Keratinocyte (primary cell): ENCODE results near the gene SLC2A11. TPM values are rescaled to one million over a fixed set of nuclear protein-coding genes. Genes with fewer than 3 reads are reported as not detected.

ENCODE experiments used
- DNase-seq: peaks from one replicate; pipeline ENCODE4 v3.0.0-alpha.2; 2011; ENCODE audit warnings: low read depth, missing footprints, low spot score
- FAIRE-seq: peaks from 2 replicates; lab custom pipeline; 2011; peaks lifted over from hg19 to GRCh38; lab: Jason Lieb, UNC
- H2AFZ ChIP-seq: 2 replicates; pipeline ENCODE4 v1.6.0; 2012; ENCODE audit warnings: low read length, control low read depth, inconsistent platforms; ENCODE audit not compliant: control insufficient read depth
- H3K27ac ChIP-seq: 2 replicates; pipeline ENCODE4 v1.5.1; 2011; ENCODE audit warnings: low read length; ENCODE audit not compliant: control insufficient read depth, insufficient read depth
- H3K27me3 ChIP-seq: 3 replicates; pipeline ENCODE4 v1.6.0; 2011; ENCODE audit warnings: low read length; ENCODE audit not compliant: control insufficient read depth, insufficient read depth; ENCODE audit errors: extremely low read depth
- H3K36me3 ChIP-seq, 2 experiments: 2 replicates in 1 of 2; 3 replicates in 1 of 2; pipeline ENCODE4 v1.5.1; 2011; ENCODE audit warnings: low read length in 2 of 2, mild to moderate bottlenecking in 1 of 2; ENCODE audit not compliant: control insufficient read depth in 2 of 2, insufficient read depth in 2 of 2; ENCODE audit errors: extremely low read depth in 1 of 2
- H3K4me1 ChIP-seq: 3 replicates; pipeline ENCODE4 v1.5.1; 2011; ENCODE audit warnings: low read length; ENCODE audit not compliant: control insufficient read depth, insufficient read depth; ENCODE audit errors: extremely low read depth
- H3K4me2 ChIP-seq: 3 replicates; pipeline ENCODE4 v1.6.0; 2011; ENCODE audit warnings: low read depth, low read length; ENCODE audit not compliant: control insufficient read depth, insufficient read depth; ENCODE audit errors: extremely low read depth
- H3K4me3 ChIP-seq, 3 experiments: fragments of 200-600 bp in 1 of 3; sonication (generic) in 1 of 3; 2 replicates in 2 of 3; 3 replicates in 1 of 3; pipeline ENCODE4 v1.5.1; 2011 to 2016; ENCODE audit warnings: low read length in 3 of 3, mild to moderate bottlenecking in 3 of 3, control low read depth in 2 of 3, inconsistent platforms in 1 of 3, low read depth in 1 of 3, mixed read lengths in 1 of 3, mixed run types in 1 of 3, moderate library complexity in 1 of 3; ENCODE audit not compliant: control insufficient read depth in 2 of 3, insufficient read depth in 2 of 3; ENCODE audit errors: extremely low read depth in 1 of 3
- H3K79me2 ChIP-seq: 2 replicates; pipeline ENCODE4 v1.6.0; 2012; ENCODE audit warnings: low read length; ENCODE audit not compliant: control insufficient read depth, insufficient read depth
- H3K9ac ChIP-seq: 3 replicates; pipeline ENCODE4 v1.6.0; 2011; ENCODE audit warnings: low read length; ENCODE audit not compliant: control insufficient read depth, insufficient read depth; ENCODE audit errors: extremely low read depth
- H3K9me1 ChIP-seq: 3 replicates; pipeline ENCODE4 v1.6.0; 2011; ENCODE audit warnings: low read length; ENCODE audit not compliant: control insufficient read depth, insufficient read depth; ENCODE audit errors: extremely low read depth
- H3K9me3 ChIP-seq: 2 replicates; pipeline ENCODE4 v1.5.1; 2012; ENCODE audit warnings: low read depth, low read length; ENCODE audit not compliant: control insufficient read depth
- H4K20me1 ChIP-seq: 3 replicates; pipeline ENCODE4 v1.6.0; 2011; ENCODE audit warnings: low read length; ENCODE audit not compliant: control insufficient read depth, insufficient read depth; ENCODE audit errors: extremely low read depth
- EZH2 ChIP-seq: IDR thresholded peaks from one replicate; pipeline ENCODE4 v1.6.1; 2012; ENCODE audit warnings: inconsistent platforms, mild to moderate bottlenecking, low read length, moderate library complexity
- dilution Hi-C: fragments of 300-500 bp; cut with MboI; formaldehyde crosslinking; loops from one replicate; pipeline ENCODE4 v1.7.0; 2020; ENCODE audit warnings: low sequenced_read_pairs; ENCODE audit not compliant: extremely low pct_ligation_motif_present
- polyA plus RNA-seq, 5 experiments: library from polyadenylated mRNA; depleted of rRNA in 3 of 5; stranded (reverse) in 3 of 5; stranded (forward) in 1 of 5; unstranded in 1 of 5; fragments of >200 nt; gene quantifications; 1 replicate in 1 of 5; 2 replicates in 3 of 5; 3 replicates in 1 of 5; pipeline versions ENCODE4 v1.2.1 to v1.2.3, GENCODE V29; 2011 to 2012; ENCODE audit warnings: missing spikeins in 2 of 5, low read depth in 1 of 5, low replicate concordance in 1 of 5
- TF ChIP-seq, protein P1 (sequence below), 3 experiments: IDR thresholded peaks in 1 of 3; conservative IDR thresholded peaks in 1 of 3; optimal IDR thresholded peaks in 1 of 3; 2 replicates in 2 of 3; 3 replicates in 1 of 3; pipeline versions ENCODE3 to v1.5.1; 2011; ENCODE audit warnings: low read length in 3 of 3, mild to moderate bottlenecking in 3 of 3, moderate library complexity in 2 of 3, control low read depth in 1 of 3, inconsistent platforms in 1 of 3; ENCODE audit not compliant: insufficient read depth in 2 of 3; ENCODE audit errors: extremely low read depth in 1 of 3

SLC2A11 gene
- polyA plus RNA-seq, 1 donor (not counting 4 experiments of a cell fraction or from before 2014, with no cell fraction given) = 6.0 TPM

DNA sequence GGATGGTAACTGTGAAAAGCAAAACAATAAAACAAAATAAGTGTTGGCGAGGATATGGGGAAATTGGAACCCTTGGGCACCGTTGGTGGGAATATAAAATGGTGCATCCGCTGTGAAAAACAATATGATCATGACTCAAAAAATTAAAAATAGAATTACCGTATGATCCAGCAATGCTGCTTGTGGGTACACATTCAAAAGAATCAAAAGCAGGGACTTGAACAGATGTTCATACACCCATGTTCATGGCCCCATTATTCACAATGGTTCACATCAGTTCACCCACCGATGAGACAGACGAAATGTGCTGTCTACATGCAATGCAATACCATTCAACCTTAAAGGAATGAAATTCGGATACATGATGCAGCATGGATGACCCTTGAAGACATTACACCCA is 17.6 kb upstream of the SLC2A11 start:
- no peak overlapping the region for H3K27ac ChIP-seq
- H3K9me3 ChIP-seq = no peaks in the 10 kb centered on the region
- DNase-seq (no peak), FAIRE-seq (no peak)
- H3K9ac ChIP-seq = no peak overlapping the region
- no peaks in the 10 kb centered on the region for H4K20me1 ChIP-seq
- peaks cover 3 to 4% of the 10 kb centered on the region in 2 experiments for H3K36me3 ChIP-seq
- peaks cover 4% of the 10 kb centered on the region for H3K27me3 ChIP-seq
- H3K4me2 ChIP-seq = no peak overlapping the region
- TF ChIP-seq, protein P1, sequence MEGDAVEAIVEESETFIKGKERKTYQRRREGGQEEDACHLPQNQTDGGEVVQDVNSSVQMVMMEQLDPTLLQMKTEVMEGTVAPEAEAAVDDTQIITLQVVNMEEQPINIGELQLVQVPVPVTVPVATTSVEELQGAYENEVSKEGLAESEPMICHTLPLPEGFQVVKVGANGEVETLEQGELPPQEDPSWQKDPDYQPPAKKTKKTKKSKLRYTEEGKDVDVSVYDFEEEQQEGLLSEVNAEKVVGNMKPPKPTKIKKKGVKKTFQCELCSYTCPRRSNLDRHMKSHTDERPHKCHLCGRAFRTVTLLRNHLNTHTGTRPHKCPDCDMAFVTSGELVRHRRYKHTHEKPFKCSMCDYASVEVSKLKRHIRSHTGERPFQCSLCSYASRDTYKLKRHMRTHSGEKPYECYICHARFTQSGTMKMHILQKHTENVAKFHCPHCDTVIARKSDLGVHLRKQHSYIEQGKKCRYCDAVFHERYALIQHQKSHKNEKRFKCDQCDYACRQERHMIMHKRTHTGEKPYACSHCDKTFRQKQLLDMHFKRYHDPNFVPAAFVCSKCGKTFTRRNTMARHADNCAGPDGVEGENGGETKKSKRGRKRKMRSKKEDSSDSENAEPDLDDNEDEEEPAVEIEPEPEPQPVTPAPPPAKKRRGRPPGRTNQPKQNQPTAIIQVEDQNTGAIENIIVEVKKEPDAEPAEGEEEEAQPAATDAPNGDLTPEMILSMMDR (optimal IDR thresholded peaks at IDR 0.05 in 1 of 3, IDR thresholded peaks at IDR 0.05 in 1 of 3, conservative IDR thresholded peaks at IDR 0.05 in 1 of 3; ENCODE audit: extremely low read depth in 1 of 3, insufficient read depth in 2 of 3, low read length in 3 of 3) = no peak
- H3K4me1 ChIP-seq = peaks cover 5% of the 10 kb centered on the region
- no peaks in the 10 kb centered on the region for H3K79me2 ChIP-seq
- no peak overlapping the region for H2AFZ ChIP-seq
- no peaks in the 10 kb centered on the region for H3K9me1 ChIP-seq
- dilution Hi-C loops = no loop called here
- H3K4me3 ChIP-seq = no peak overlapping the region

GRCh38 chr22:23841292-23841691 is 16.4 kb upstream of the SLC2A11 start:
- dilution Hi-C loops = no loop called here
- Histone ChIP-seq H3K27me3 (peaks cover 4% of the 10 kb centered on the region), H3K4me3 (no peak overlapping the region), H3K9ac (no peak overlapping the region), H3K36me3 (no peaks in the 10 kb centered on the region), H3K79me2 (no peaks in the 10 kb centered on the region), H3K27ac (no peak overlapping the region), H3K9me3 (no peaks in the 10 kb centered on the region), H3K4me2 (no peak overlapping the region), H3K4me1 (peaks cover 11% of the 10 kb centered on the region), H3K9me1 (no peaks in the 10 kb centered on the region), H2AFZ (no peak overlapping the region), H4K20me1 (no peaks in the 10 kb centered on the region)
- TF ChIP-seq EZH2 = no peak
- TF ChIP-seq, protein P1 (optimal IDR thresholded peaks at IDR 0.05 in 1 of 3, IDR thresholded peaks at IDR 0.05 in 1 of 3, conservative IDR thresholded peaks at IDR 0.05 in 1 of 3; ENCODE audit: extremely low read depth in 1 of 3, insufficient read depth in 2 of 3, low read length in 3 of 3) = no peak
- DNase-seq (no peak), FAIRE-seq (no peak)
